Neutrophil (primary cell): ENCODE measurements around the gene DDX21.

Experiments used
- H3K27ac ChIP-seq: fragments of 200-600 bp; sonication (generic); 2 replicates; pipeline ENCODE4 v1.5.1; 2016; ENCODE audit warnings: mild to moderate bottlenecking, moderate library complexity
- H3K27me3 ChIP-seq: fragments of 200-600 bp; sonication (generic); 2 replicates; pipeline ENCODE4 v1.6.0; 2016; ENCODE audit warnings: mild to moderate bottlenecking
- H3K36me3 ChIP-seq: fragments of 200-600 bp; sonication (generic); 2 replicates; pipeline ENCODE4 v1.5.1; 2017
- H3K4me1 ChIP-seq, 2 experiments: fragments of 200-600 bp in 1 of 2; sonication (generic) in 1 of 2; 1 replicate in 1 of 2; 2 replicates in 1 of 2; pipeline versions ENCODE4 v1.5.1 to v1.6.1; 2013 to 2016; ENCODE audit warnings: low read depth in 1 of 2, low read length in 1 of 2, mild to moderate bottlenecking in 1 of 2, moderate library complexity in 1 of 2; ENCODE audit not compliant: control insufficient read depth in 1 of 2, insufficient read depth in 1 of 2
- H3K4me3 ChIP-seq, 2 experiments: fragments of 200-600 bp in 1 of 2; sonication (generic) in 1 of 2; 1 replicate in 1 of 2; 2 replicates in 1 of 2; pipeline ENCODE4 v1.5.1; 2013 to 2016; ENCODE audit warnings: low read depth in 1 of 2, low read length in 1 of 2, mild to moderate bottlenecking in 1 of 2, moderate library complexity in 1 of 2
- H3K9me3 ChIP-seq: fragments of 200-600 bp; sonication (generic); 2 replicates; pipeline ENCODE4 v1.5.1; 2016
- TF ChIP-seq, protein P1 (sequence below): fragments of 200-600 bp; sonication (generic); IDR thresholded peaks from 2 replicates; pipeline ENCODE4 v1.5.1; 2016; ENCODE audit warnings: antibody characterized with exemption

Gene DDX21

DNA sequence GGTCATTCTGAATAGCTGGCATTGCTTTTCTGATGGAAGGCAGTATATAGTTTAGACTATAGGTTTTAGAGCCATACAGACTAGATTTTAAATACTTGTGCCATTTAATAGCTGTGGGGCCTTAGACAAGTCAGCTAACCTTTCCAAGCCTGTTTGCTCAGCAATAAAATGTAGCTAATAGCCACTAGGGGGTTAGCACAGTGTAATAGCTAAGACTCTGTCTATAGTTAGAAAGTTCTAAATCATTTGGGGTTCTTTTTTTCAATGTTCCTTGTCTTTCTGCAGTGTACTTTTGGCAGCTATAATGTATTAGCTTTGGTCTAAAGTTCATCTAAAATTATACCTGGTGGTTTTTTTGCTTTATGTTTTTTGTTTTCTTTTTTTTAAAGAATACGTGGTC, 25.1 kb downstream of the DDX21 start:
- H3K36me3 ChIP-seq: peaks cover 47% of the 10 kb centered on the region
- H3K27ac ChIP-seq: no peak overlapping the region
- H3K27me3 ChIP-seq: no peaks in the 10 kb centered on the region
- H3K4me3 ChIP-seq: no peak overlapping the region
- no peaks in the 10 kb centered on the region for H3K4me1 ChIP-seq
- no peaks in the 10 kb centered on the region for H3K9me3 ChIP-seq
- TF ChIP-seq, protein P1, sequence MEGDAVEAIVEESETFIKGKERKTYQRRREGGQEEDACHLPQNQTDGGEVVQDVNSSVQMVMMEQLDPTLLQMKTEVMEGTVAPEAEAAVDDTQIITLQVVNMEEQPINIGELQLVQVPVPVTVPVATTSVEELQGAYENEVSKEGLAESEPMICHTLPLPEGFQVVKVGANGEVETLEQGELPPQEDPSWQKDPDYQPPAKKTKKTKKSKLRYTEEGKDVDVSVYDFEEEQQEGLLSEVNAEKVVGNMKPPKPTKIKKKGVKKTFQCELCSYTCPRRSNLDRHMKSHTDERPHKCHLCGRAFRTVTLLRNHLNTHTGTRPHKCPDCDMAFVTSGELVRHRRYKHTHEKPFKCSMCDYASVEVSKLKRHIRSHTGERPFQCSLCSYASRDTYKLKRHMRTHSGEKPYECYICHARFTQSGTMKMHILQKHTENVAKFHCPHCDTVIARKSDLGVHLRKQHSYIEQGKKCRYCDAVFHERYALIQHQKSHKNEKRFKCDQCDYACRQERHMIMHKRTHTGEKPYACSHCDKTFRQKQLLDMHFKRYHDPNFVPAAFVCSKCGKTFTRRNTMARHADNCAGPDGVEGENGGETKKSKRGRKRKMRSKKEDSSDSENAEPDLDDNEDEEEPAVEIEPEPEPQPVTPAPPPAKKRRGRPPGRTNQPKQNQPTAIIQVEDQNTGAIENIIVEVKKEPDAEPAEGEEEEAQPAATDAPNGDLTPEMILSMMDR: no peak

GRCh38 chr10:68982389-68982788, 26.4 kb downstream of the DDX21 start:
- no peaks in the 10 kb centered on the region for H3K9me3 ChIP-seq
- TF ChIP-seq, protein P1: no peak
- H3K36me3 ChIP-seq: peaks cover 36% of the 10 kb centered on the region
- no peaks in the 10 kb centered on the region for H3K4me1 ChIP-seq
- H3K4me3 ChIP-seq: no peak overlapping the region
- no peaks in the 10 kb centered on the region for H3K27me3 ChIP-seq
- H3K27ac ChIP-seq: no peak overlapping the region

- peaks cover 20 to 23% of the 10 kb centered on the region in 2 experiments for H3K4me1 ChIP-seq
- H3K4me3 ChIP-seq: no peak overlapping the region
- TF ChIP-seq, protein P1: no peak
- no peaks in the 10 kb centered on the region for H3K9me3 ChIP-seq
- no peak overlapping the region for H3K27ac ChIP-seq
- peaks cover 6% of the 10 kb centered on the region for H3K36me3 ChIP-seq
- no peaks in the 10 kb centered on the region for H3K27me3 ChIP-seq
Observed at GRCh38 chr10:68987611-68988010, 31.6 kb downstream of the DDX21 start.

GRCh38 chr10:68988530-68989316, 32.8 kb downstream of the DDX21 start, which contains the start of gene KIFBP:
Gene KIFBP, plus strand, starts transcription at chr10:68988803. Its CDS starts 30 bp downstream, at chr10:68988833.
- H3K27ac ChIP-seq: peak within 1 kb of the TSS; percentile 84
- TF ChIP-seq, protein P1: peak; percentile 60
- no peaks in the 10 kb centered on the region for H3K27me3 ChIP-seq
- H3K4me1 ChIP-seq: peaks cover 20 to 23% of the 10 kb centered on the region in 2 experiments
- no peaks in the 10 kb centered on the region for H3K36me3 ChIP-seq
- peak within 1 kb of the TSS; percentile 82 to 95 for H3K4me3 ChIP-seq
- H3K9me3 ChIP-seq: no peaks in the 10 kb centered on the region

DNA sequence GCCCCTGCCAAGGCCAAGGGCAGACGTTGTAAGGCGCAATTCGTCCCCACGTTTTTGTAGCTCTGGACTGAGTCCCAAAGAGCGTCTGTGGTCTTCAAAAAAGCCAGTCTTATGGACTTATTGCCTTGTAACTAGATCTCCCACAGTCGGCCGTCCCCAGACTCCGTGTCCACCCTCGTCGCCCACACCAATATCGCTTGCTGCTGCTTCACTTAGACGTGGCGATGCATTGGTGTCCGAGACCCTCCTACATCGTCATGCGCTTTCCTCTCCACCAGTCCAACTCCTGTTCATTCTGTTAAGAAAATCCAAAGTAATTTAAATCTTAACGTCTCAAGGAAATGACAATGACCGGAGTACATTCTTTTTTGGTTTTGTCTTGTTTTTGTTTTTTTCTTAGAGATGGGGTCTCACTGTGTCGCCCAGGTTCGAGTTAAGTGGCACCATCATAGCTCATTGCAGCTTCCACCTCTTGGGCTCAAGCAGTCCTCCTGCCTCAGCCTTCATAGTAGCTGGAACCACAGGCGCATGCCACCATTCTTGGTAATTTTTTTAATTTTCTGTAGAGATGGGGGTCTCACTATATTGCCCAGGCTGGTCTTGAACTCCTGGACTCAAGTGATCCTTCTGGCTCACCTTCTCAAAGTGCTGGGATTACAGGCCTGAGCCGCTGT, 33.5 kb downstream of the DDX21 start:
- H3K4me1 ChIP-seq: peaks cover 20 to 23% of the 10 kb centered on the region in 2 experiments
- H3K27me3 ChIP-seq: no peaks in the 10 kb centered on the region
- no peaks in the 10 kb centered on the region for H3K9me3 ChIP-seq
- peak overlapping the region; percentile 84 for H3K27ac ChIP-seq
- peak overlapping the region; percentile 82 to 95 for H3K4me3 ChIP-seq
- H3K36me3 ChIP-seq: no peaks in the 10 kb centered on the region
- TF ChIP-seq, protein P1: no peak
